Liver (tissue), 3 donors: ENCODE data around the gene ELMO2.

ENCODE experiments used
- ATF3 ChIP-seq: IDR thresholded peaks from 2 replicates; pipeline ENCODE4 v1.6.1; 2016; ENCODE audit warnings: antibody characterized with exemption
- CTCF ChIP-seq: fragments of 150-350 bp; IDR thresholded peaks from 2 replicates; pipeline ENCODE4 v1.5.1; 2017; ENCODE audit warnings: improper control_type of control experiment, low read depth, low read length; ENCODE audit not compliant: missing input control
- FOXA1 ChIP-seq: IDR thresholded peaks from 2 replicates; pipeline ENCODE4 v1.6.1; 2016; ENCODE audit warnings: antibody characterized with exemption
- GABPA ChIP-seq, 2 donors: IDR thresholded peaks in 1 of 2; conservative IDR thresholded peaks in 1 of 2; 2 replicates each; pipeline ENCODE4 v1.6.1; 2016; ENCODE audit warnings: antibody characterized with exemption in 2 of 2, mild to moderate bottlenecking in 1 of 2, moderate library complexity in 1 of 2
- HNF4A ChIP-seq, 2 donors: conservative IDR thresholded peaks; 2 replicates each; pipeline ENCODE4 v1.6.1; 2016; ENCODE audit warnings: antibody characterized with exemption in 2 of 2, mild to moderate bottlenecking in 2 of 2
- JUND ChIP-seq, 2 donors: IDR thresholded peaks; 2 replicates each; pipeline ENCODE4 v1.6.1; 2016; ENCODE audit warnings: antibody characterized with exemption in 2 of 2
- NR2F2 ChIP-seq: IDR thresholded peaks from 2 replicates; pipeline ENCODE4 v1.6.1; 2016; ENCODE audit warnings: antibody characterized with exemption
- RAD21 ChIP-seq, 2 donors: IDR thresholded peaks; 2 replicates each; pipeline ENCODE4 v1.6.1; 2016; ENCODE audit warnings: antibody characterized with exemption in 2 of 2, mild to moderate bottlenecking in 2 of 2
- TAF1 ChIP-seq: conservative IDR thresholded peaks from 2 replicates; pipeline ENCODE4 v1.6.1; 2016; ENCODE audit warnings: antibody characterized with exemption, mild to moderate bottlenecking
- YY1 ChIP-seq: IDR thresholded peaks from 2 replicates; pipeline ENCODE4 v1.6.1; 2016; ENCODE audit warnings: antibody characterized with exemption, mild to moderate bottlenecking
- ZBTB33 ChIP-seq: IDR thresholded peaks from 2 replicates; pipeline ENCODE4 v1.6.1; 2016; ENCODE audit warnings: antibody characterized with exemption
- donor health status: healthy.
- donor health status: healthy.

GRCh38 chr20:46378412-46379009, 27.9 kb downstream of the ELMO2 start:
- TF ChIP-seq HNF4A (conservative IDR thresholded peaks at IDR 0.05): no peak
- TF ChIP-seq CTCF: no peak
- TF ChIP-seq GABPA (IDR thresholded peaks at IDR 0.05 in 1 of 2, conservative IDR thresholded peaks at IDR 0.05 in 1 of 2): no peak
- no peak for TF ChIP-seq ATF3
- TF ChIP-seq TAF1: no peak
- no peak for TF ChIP-seq YY1
- no peak for TF ChIP-seq FOXA1
- TF ChIP-seq ZBTB33: no peak
- TF ChIP-seq RAD21 (IDR thresholded peaks at IDR 0.05): no peak
- no peak for TF ChIP-seq NR2F2
- TF ChIP-seq JUND (IDR thresholded peaks at IDR 0.05): no peak
